ENCODE measurements around the gene ELMO1.

DNA sequence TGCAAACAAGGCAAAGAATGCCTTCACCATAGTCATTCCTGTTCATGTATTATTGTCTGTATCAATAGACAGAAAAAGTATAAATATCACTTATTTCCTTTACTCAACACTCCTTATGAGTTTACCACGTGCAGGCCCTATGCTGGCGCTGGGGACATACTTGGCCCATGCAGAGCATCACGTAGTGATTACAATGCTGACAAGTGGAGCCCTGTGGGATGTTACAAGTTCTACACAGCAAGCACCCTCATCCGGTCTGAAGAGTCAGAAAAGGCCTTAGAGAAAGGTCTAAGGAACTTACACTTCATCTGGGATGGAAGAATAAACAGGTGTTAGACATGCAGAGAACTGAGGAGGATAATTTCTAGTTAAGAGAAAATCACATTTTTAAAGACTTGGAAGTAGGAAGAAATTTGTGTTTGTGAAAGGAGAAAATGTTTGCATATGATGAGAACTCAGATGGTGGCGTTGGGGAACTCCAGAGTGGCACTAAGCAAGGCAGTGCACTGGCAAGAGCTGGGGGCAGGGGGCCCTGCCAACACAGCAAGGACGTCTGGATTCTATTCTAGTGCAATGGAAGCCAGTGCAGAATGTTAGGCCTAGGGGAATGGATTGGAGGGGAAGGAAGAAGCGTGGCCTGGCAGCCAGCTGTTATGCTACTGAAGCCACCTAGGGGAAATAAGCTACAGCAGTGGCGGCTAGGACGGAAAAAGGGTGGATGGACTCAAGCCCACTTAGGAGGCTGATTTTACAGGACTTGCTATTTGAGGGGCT, 116.2 kb downstream of the ELMO1 start:
- TF ChIP-seq, protein P1, sequence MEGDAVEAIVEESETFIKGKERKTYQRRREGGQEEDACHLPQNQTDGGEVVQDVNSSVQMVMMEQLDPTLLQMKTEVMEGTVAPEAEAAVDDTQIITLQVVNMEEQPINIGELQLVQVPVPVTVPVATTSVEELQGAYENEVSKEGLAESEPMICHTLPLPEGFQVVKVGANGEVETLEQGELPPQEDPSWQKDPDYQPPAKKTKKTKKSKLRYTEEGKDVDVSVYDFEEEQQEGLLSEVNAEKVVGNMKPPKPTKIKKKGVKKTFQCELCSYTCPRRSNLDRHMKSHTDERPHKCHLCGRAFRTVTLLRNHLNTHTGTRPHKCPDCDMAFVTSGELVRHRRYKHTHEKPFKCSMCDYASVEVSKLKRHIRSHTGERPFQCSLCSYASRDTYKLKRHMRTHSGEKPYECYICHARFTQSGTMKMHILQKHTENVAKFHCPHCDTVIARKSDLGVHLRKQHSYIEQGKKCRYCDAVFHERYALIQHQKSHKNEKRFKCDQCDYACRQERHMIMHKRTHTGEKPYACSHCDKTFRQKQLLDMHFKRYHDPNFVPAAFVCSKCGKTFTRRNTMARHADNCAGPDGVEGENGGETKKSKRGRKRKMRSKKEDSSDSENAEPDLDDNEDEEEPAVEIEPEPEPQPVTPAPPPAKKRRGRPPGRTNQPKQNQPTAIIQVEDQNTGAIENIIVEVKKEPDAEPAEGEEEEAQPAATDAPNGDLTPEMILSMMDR (IDR thresholded peaks at IDR 0.05): no peak
- TF ChIP-seq EP300 (IDR thresholded peaks at IDR 0.05) (no peak), POLR2A (IDR thresholded peaks at IDR 0.05; ENCODE audit: low read length) (no peak), RFX5 (IDR thresholded peaks at IDR 0.05) (no peak), NPAS2 (CRISPR knock-in tag; IDR thresholded peaks at IDR 0.05; ENCODE audit: borderline replicate concordance) (no peak), CEBPB (IDR thresholded peaks at IDR 0.05) (no peak)
- TF ChIP-seq, protein P2, sequence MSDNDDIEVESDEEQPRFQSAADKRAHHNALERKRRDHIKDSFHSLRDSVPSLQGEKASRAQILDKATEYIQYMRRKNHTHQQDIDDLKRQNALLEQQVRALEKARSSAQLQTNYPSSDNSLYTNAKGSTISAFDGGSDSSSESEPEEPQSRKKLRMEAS (IDR thresholded peaks at IDR 0.05): no peak

Measured in A549 (cell line).